SK-N-MC (cell line): ENCODE data around the gene GPATCH2.

Source experiments
- EZH2 ChIP-seq: fragments of 200-600 bp; sonication (generic); IDR thresholded peaks from one replicate; pipeline ENCODE4 v1.6.1; 2017; ENCODE audit warnings: antibody characterized with exemption
- FOXP2 ChIP-seq: optimal IDR thresholded peaks from 2 replicates; pipeline ENCODE3; 2011; ENCODE audit warnings: mild to moderate bottlenecking, moderate library complexity; ENCODE audit not compliant: insufficient read depth; ENCODE audit errors: extremely low read length, control extremely low read depth
- POLR2AphosphoS5 ChIP-seq: IDR thresholded peaks from 2 replicates; pipeline ENCODE4 v1.6.1; 2012; ENCODE audit warnings: mild to moderate bottlenecking, low read depth, low read length, borderline replicate concordance

DNA sequence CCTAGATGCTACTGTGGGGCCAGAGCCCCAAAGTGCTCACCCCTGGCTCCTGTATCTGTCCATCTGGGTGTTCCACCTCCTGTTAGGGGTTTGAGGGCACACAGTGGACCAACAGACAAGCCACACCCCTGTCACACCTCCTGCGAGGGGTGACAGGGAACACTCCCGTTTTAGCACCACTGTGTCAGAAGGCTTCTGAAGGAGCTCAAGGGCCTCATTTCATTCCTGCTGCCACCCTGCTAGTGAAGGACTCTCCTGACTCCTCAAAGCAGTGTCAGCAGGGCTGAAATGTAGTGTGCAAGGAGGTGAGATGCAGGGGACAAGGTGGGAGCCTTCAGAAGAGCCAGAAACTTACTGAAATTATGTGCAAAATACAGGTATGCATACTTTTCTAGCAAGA lies 174.6 kb downstream of the GPATCH2 start:
- TF ChIP-seq POLR2AphosphoS5 (no peak), EZH2 (no peak), FOXP2 (no peak)
